22Rv1 (cell line): Measurements from ENCODE around the gene C11orf54.

ENCODE experiments used
- CTCF ChIP-seq: fragments of 450-650 bp; IDR thresholded peaks from 2 replicates; pipeline ENCODE4 v1.5.1; 2017; ENCODE audit warnings: mild to moderate bottlenecking
- ZFX ChIP-seq: fragments of 450-650 bp; IDR thresholded peaks from 2 replicates; pipeline ENCODE4 v1.6.1; 2017; ENCODE audit warnings: antibody characterized with exemption, borderline replicate concordance

GRCh38 chr11:93724089-93724488, 17.4 kb upstream of the C11orf54 start:
- TF ChIP-seq CTCF, result no peak
- no peak for TF ChIP-seq ZFX
